Measurements from ENCODE around the gene GPR87. TPM values are rescaled to one million over a fixed set of nuclear protein-coding genes. Genes with fewer than 3 reads are reported as not detected.

Gene GPR87
- total and polyA plus RNA-seq, 9 of the 15 experiments (the other 6 are each of a cell fraction or from before 2014, with no cell fraction given) = not detected

DNA sequence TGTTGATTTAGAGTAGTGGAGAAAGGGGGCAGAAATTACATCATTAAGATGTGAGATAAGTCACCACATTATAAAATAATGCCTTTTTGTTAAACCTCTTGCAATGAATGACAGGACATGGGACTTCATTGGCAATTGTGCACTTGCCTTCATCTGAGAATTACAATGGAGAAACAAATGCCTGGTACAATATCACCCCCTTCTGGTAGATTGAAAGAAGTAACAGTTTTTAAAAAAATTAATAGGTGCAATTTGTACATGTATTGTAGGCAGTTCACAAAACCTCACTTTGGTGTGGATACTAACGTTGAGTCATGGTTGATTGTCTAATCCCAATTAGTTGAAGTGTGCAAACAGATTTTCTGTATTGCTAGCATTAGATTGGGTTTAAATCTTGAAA lies 33.7 kb downstream of the GPR87 start:
- Histone ChIP-seq H3K4me3 (no peak overlapping the region), H3K4me2 (ENCODE audit: insufficient read depth, low read length) (no peak overlapping the region), H3K27ac (ENCODE audit: extremely low read depth, low read depth, low read length) (no peak overlapping the region), H3K9me1 (ENCODE audit: control insufficient read depth, insufficient read depth, low read length) (no peaks in the 10 kb centered on the region), H3K27me3 (ENCODE audit: control insufficient read depth in 2 of 2, insufficient read depth in 2 of 2, low read length in 2 of 2) (no peaks in the 10 kb centered on the region), H4K20me1 (replicated peaks; ENCODE audit: control insufficient read depth, insufficient read depth, low read length) (no peaks in the 10 kb centered on the region), H3K9me3 (replicated peaks; ENCODE audit: control insufficient read depth, insufficient read depth, low read depth, low read length) (no peaks in the 10 kb centered on the region), H3K79me2 (ENCODE audit: control insufficient read depth, insufficient read depth, low read length) (no peaks in the 10 kb centered on the region), H3K36me3 (ENCODE audit: control insufficient read depth, insufficient read depth, low read length) (no peaks in the 10 kb centered on the region), H2AFZ (ENCODE audit: low read depth, low read length) (no peak overlapping the region), H3K9ac (ENCODE audit: insufficient read depth in 1 of 2, low read depth in 2 of 2, low read length in 2 of 2) (no peak overlapping the region), H3K4me1 (replicated peaks in 1 of 2; ENCODE audit: control insufficient read depth in 2 of 2, insufficient read depth in 2 of 2, low read length in 2 of 2) (no peaks in the 10 kb centered on the region; a peak in 2 of 5 replicates)
- DNase-seq (ENCODE audit: extremely low read depth in 1 of 4, low spot score in 3 of 4) (peak; percentile 41 to 51 (median 47)), ATAC-seq (peak; percentile 59; the same call in 2 of the 3 replicates), FAIRE-seq (peak; percentile 62)
- no TSS peak for BruUV-seq (replicated peaks)
- ChIA-PET POLR2A (no interaction called here), CTCF (ENCODE audit: low intra/inter-chr PET ratio) (interaction anchor here (0.6 to 2.8 kb wide), 7 partner anchors 55 to 1719 kb away, joined by 3 to 23 read pairs (median 4); no protein-coding TSS in a partner anchor)
- 0% methylated on average over 1 of the region's 1 CpG for WGBS (ENCODE audit: insufficient coverage, low coverage, missing lambda C conversion rate)
- intact Hi-C loops (cut with micrococcal nuclease) = loop anchor here (1.0 to 5.0 kb wide), 3 partner anchors 56 to 496 kb away; no protein-coding TSS in a partner anchor
- in situ Hi-C loops (cut with MboI) = loop anchor here (10.0 kb wide), 1 partner anchor 118 kb away; no protein-coding TSS in a partner anchor
- peak; percentile 83 to 85 for TF ChIP-seq RAD21 (CRISPR knock-in tag; conservative IDR thresholded peaks at IDR 0.05 in 1 of 2, IDR thresholded peaks at IDR 0.05 in 1 of 2)
- no peak for TF ChIP-seq FOSL1 (tag; conservative IDR thresholded peaks at IDR 0.05)
- TF ChIP-seq BRF2 (IDR thresholded peaks at IDR 0.05; ENCODE audit: borderline replicate concordance, insufficient read depth, insufficient read length) = no peak
- TF ChIP-seq ZNF384 (IDR thresholded peaks at IDR 0.05; ENCODE audit: low read depth, low read length) = peak; percentile 57
- no peak for TF ChIP-seq ZNF184 (CRISPR knock-in tag; IDR thresholded peaks at IDR 0.05)
- TF ChIP-seq HNRNPH1 (optimal IDR thresholded peaks at IDR 0.05; ENCODE audit: low read depth, low read length) = no peak
- TF ChIP-seq HNRNPLL (IDR thresholded peaks at IDR 0.05; ENCODE audit: low read depth, low read length, poor library complexity, severe bottlenecking) = no peak
- TF ChIP-seq E2F4 (CRISPR knock-in tag; IDR thresholded peaks at IDR 0.05; ENCODE audit: low read depth) = no peak
- no peak for TF ChIP-seq BDP1 (IDR thresholded peaks at IDR 0.05; ENCODE audit: insufficient read depth, insufficient read length)
- TF ChIP-seq EZH2 (IDR thresholded peaks at IDR 0.05; ENCODE audit: borderline replicate concordance, low read depth, low read length) = no peak
- TF ChIP-seq HNRNPUL1 (IDR thresholded peaks at IDR 0.05; ENCODE audit: low read length) = no peak
- no peak for TF ChIP-seq NR4A1 (CRISPR knock-in tag; IDR thresholded peaks at IDR 0.05)
- no peak for TF ChIP-seq NR4A1 (tag; IDR thresholded peaks at IDR 0.05)
- TF ChIP-seq TRIM28 (IDR thresholded peaks at IDR 0.05) = no peak
- no peak for TF ChIP-seq KLF6 (CRISPR knock-in tag; IDR thresholded peaks at IDR 0.05; ENCODE audit: borderline replicate concordance)
- TF ChIP-seq YY1 (IDR thresholded peaks at IDR 0.05; ENCODE audit: borderline replicate concordance in 1 of 3, control insufficient read depth in 1 of 3, extremely low read depth in 1 of 3, insufficient read depth in 3 of 3, insufficient read length in 1 of 3, insufficient replicate concordance in 2 of 3, low read depth in 1 of 3, low read length in 2 of 3) = no peak
- no peak for TF ChIP-seq ZNF561 (CRISPR knock-in tag; conservative IDR thresholded peaks at IDR 0.05)
- no peak for TF ChIP-seq E2F1 (CRISPR knock-in tag; IDR thresholded peaks at IDR 0.05)
- no peak for TF ChIP-seq CXXC5 (CRISPR knock-in tag; IDR thresholded peaks at IDR 0.05)
- TF ChIP-seq SMARCB1 (IDR thresholded peaks at IDR 0.05; ENCODE audit: insufficient read length, low read depth) = no peak

Measured in K562 (cell line).